MCF 10A (cell line): ENCODE results near the gene SLC25A2. TPM values are rescaled to one million over a fixed set of nuclear protein-coding genes. Genes with fewer than 3 reads are reported as not detected.
"Not testable (repeated sequence)": the region's sequence is repeated elsewhere in the genome, so short reads cannot be mapped to it uniquely, and the experiment has no call there.

Experiments used
- Bru-seq: library from RNA; stranded (reverse); fragments of 400-500 nt; gene quantifications from one replicate; lab custom pipeline; 2021; lab: Mats Ljungman, UMichigan
- BruChase-seq, 2 experiments: library from RNA; stranded (reverse); fragments of 400-500 nt; gene quantifications; one replicate each; lab custom pipeline; 2021; lab: Mats Ljungman, UMichigan
- BruUV-seq: library from RNA; stranded (reverse); fragments of 400-500 nt; replicated peaks from 2 replicates; lab custom pipeline; 2021; lab: Mats Ljungman, UMichigan
- CTCF ChIA-PET: fragments of 300-600 bp; sonication (Branson Sonifier 250); formaldehyde crosslinking; extraction: SDS; loops from one replicate; lab custom pipeline; 2021; ENCODE audit warnings: antibody characterized with exemption, inconsistent platforms; lab: Yijun Ruan, JAX
- POLR2A ChIA-PET: fragments of 300-600, 350-650 bp; sonication (Branson Sonifier 250); formaldehyde crosslinking; extraction: SDS; loops from one replicate; lab custom pipeline; 2020; ENCODE audit warnings: antibody characterized with exemption, inconsistent platforms; lab: Yijun Ruan, JAX
- DNase-seq: peaks from one replicate; pipeline ENCODE4 v3.0.0-alpha.2; 2018; ENCODE audit not compliant: unreplicated experiment
- H3K27ac Mint-ChIP-seq: one replicate; pipeline ENCODE4 v1.8.0; 2022; ENCODE audit warnings: mild to moderate bottlenecking, low read depth, mixed read lengths; ENCODE audit not compliant: unreplicated experiment
- H3K27me3 Mint-ChIP-seq: one replicate; pipeline ENCODE4 v1.8.0; 2022; ENCODE audit warnings: mixed read lengths; ENCODE audit not compliant: insufficient read depth, unreplicated experiment
- H3K36me3 Mint-ChIP-seq: one replicate; pipeline ENCODE4 v1.8.0; 2022; ENCODE audit warnings: mild to moderate bottlenecking, moderate library complexity, mixed read lengths; ENCODE audit not compliant: insufficient read depth, unreplicated experiment
- H3K4me1 Mint-ChIP-seq: one replicate; pipeline ENCODE4 v1.8.0; 2022; ENCODE audit warnings: mixed read lengths; ENCODE audit not compliant: insufficient read depth, unreplicated experiment
- H3K4me3 Mint-ChIP-seq: one replicate; pipeline ENCODE4 v1.8.0; 2022; ENCODE audit warnings: mild to moderate bottlenecking, moderate library complexity, mixed read lengths; ENCODE audit not compliant: unreplicated experiment
- H3K9me3 Mint-ChIP-seq: one replicate; pipeline ENCODE4 v1.8.0; 2022; ENCODE audit warnings: mixed read lengths; ENCODE audit not compliant: unreplicated experiment
- CTCF ChIP-seq: fragments of 200-600 bp; IDR thresholded peaks from one replicate; pipeline ENCODE4 v1.8.0; 2022; ENCODE audit warnings: antibody characterized with exemption, mild to moderate bottlenecking; ENCODE audit not compliant: unreplicated experiment
- intact Hi-C: fragments of 100-400 bp; cut with micrococcal nuclease; formaldehyde crosslinking; loops from 2 replicates; pipeline ENCODE4 v1.14.1; 2022
- long read RNA-seq: library from polyadenylated mRNA; stranded (forward); transcript quantifications from one replicate; pipeline ENCODE4 v2.0.0, GENCODE V29; 2022
- total RNA-seq: library from RNA; stranded (reverse); gene quantifications from 2 replicates; pipeline ENCODE4 v1.2.3, GENCODE V29; 2022

SLC25A2 gene
- total RNA-seq = 0.37 and 0.79 TPM in 2 replicates
- percentile 80 among the genes with signal in this experiment for Bru-seq, nascent RNA
- percentile 41 among the genes with signal in this experiment for BruChase-seq, experiment 1, labeled RNA remaining after a 6-hour chase
- BruChase-seq, experiment 2, labeled RNA remaining after a 2-hour chase = percentile 49 among the genes with signal in this experiment
- long read RNA-seq = 0 reads

DNA sequence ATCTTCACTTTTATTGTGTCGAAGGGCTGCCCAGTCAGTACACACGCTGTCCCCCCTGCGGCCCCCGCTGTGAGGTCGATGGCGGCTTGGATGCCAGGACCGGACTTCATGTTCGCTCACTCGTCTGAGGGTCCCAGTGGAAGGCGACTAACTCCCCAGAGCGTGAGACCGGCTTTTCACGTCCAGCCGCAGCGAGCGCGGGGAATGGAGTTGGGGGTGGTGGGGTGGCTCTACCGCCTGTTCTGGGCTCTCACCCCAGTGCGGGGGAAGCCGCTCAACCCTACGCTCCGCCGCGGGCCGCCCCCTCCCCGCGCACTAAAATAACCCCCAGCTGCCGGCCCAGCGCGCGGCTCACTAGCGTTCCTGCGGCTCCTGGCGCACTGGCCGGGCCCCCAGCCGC, at the start of gene SLC25A2:
SLC25A2 (minus strand) TSS at position 294 of the 400 bp plus-strand sequence; CDS start at position 110, 184 bp downstream.
- CTCF ChIA-PET = interaction anchor here (1.7 kb wide), 1 partner anchor 16 kb away, joined by 11 read pairs; the partner anchor contains the start of gene TAF7
- Mint-ChIP-seq H3K9me3 (peaks cover 32% of the 10 kb centered on the region), H3K36me3 (peaks cover 5% of the 10 kb centered on the region), H3K27ac (no peak within 1 kb of the TSS), H3K4me1 (no peaks in the 10 kb centered on the region), H3K4me3 (no peak within 1 kb of the TSS), H3K27me3 (no peaks in the 10 kb centered on the region)
- POLR2A ChIA-PET = no interaction called here
- intact Hi-C loops = no loop called here
- TF ChIP-seq CTCF = no peak
- BruUV-seq = no TSS peak
- DNase-seq = no peak

- H3K36me3 Mint-ChIP-seq = no peaks in the 10 kb centered on the region
- peaks cover 42% of the 10 kb centered on the region for H3K9me3 Mint-ChIP-seq
- H3K27me3 Mint-ChIP-seq = no peaks in the 10 kb centered on the region
- intact Hi-C loops = no loop called here
- no peak overlapping the region for H3K4me3 Mint-ChIP-seq
- no peak for DNase-seq
- no peak overlapping the region for H3K27ac Mint-ChIP-seq
- no peaks in the 10 kb centered on the region for H3K4me1 Mint-ChIP-seq
- CTCF ChIA-PET = interaction anchor here (0.6 kb wide), 1 partner anchor 21 kb away, joined by 5 read pairs; the partner anchor contains the start of gene PCDHGA1
- BruUV-seq = no TSS peak
- no peak for TF ChIP-seq CTCF
- POLR2A ChIA-PET = no interaction called here
Measured at GRCh38 chr5:141351591-141351990, 47.7 kb upstream of the SLC25A2 start.

- no TSS peak for BruUV-seq
- intact Hi-C loops = no loop called here
- TF ChIP-seq CTCF = peak; percentile 29
- H3K4me1 Mint-ChIP-seq = no peaks in the 10 kb centered on the region
- CTCF ChIA-PET = interaction anchor here (0.6 to 1.7 kb wide), 7 partner anchors 12 to 214 kb away, joined by 3 to 6 read pairs (median 3); partner anchors contain the start of gene PCDHGA2
- peak within 1 kb of the TSS; percentile 30 for H3K4me3 Mint-ChIP-seq
- no peaks in the 10 kb centered on the region for H3K36me3 Mint-ChIP-seq
- H3K9me3 Mint-ChIP-seq = peaks cover 33% of the 10 kb centered on the region
- DNase-seq = peak; percentile 58
- H3K27ac Mint-ChIP-seq = no peak within 1 kb of the TSS
- POLR2A ChIA-PET = no interaction called here
- H3K27me3 Mint-ChIP-seq = no peaks in the 10 kb centered on the region
Measured at GRCh38 chr5:141349917-141350619, 46.2 kb upstream of the SLC25A2 start, which contains the start of gene PCDHGB1. PCDHGB1 (plus strand) TSS chr5:141350099; CDS start chr5:141350261, 162 bp downstream.

- H3K36me3 Mint-ChIP-seq, BruUV-seq, H3K27me3 Mint-ChIP-seq, DNase-seq, POLR2A ChIA-PET, intact Hi-C loops, H3K4me3 Mint-ChIP-seq, H3K4me1 Mint-ChIP-seq, H3K27ac Mint-ChIP-seq: not testable (repeated sequence)
- peaks cover 53% of the 10 kb centered on the region for H3K9me3 Mint-ChIP-seq
- CTCF ChIA-PET = interaction anchor here (3.2 kb wide), 1 partner anchor 26 kb away, joined by 17 read pairs; the partner anchor contains the start of gene TAF7
Measured at GRCh38 chr5:141346017-141346416, 42.2 kb upstream of the SLC25A2 start.
